IPS-NIHi11 (cell line): ENCODE measurements around the gene SNX21.
A peak's percentile ranks its signal among the peaks of the same experiment; 100 is the strongest.
"Not testable (repeated sequence)": the region's sequence is repeated elsewhere in the genome, so short reads cannot be mapped to it uniquely, and the experiment has no call there.

Experiments
- DNase-seq: peaks from one replicate; pipeline ENCODE4 v3.0.0; 2012; ENCODE audit warnings: mixed read lengths, low spot score

The SNX21 gene

GRCh38 chr20:45833030-45833882, at the start of gene SNX21:
Gene SNX21 (plus strand): TSS chr20:45833799. CDS start chr20:45833920, 121 bp downstream.
- peak; percentile 92 for DNase-seq

GRCh38 chr20:45788351-45788750, 45.2 kb upstream of the SNX21 start:
- DNase-seq = no peak

- DNase-seq = no peak
Observed at GRCh38 chr20:45792317-45793118, 41.1 kb upstream of the SNX21 start.

GRCh38 chr20:45796337-45797065, 37.1 kb upstream of the SNX21 start:
- DNase-seq = no peak

GRCh38 chr20:45797510-45797909, 36.1 kb upstream of the SNX21 start:
- DNase-seq = not testable (repeated sequence)

- DNase-seq = not testable (repeated sequence)
Observed at GRCh38 chr20:45797955-45798354, 35.6 kb upstream of the SNX21 start.

GRCh38 chr20:45798935-45799642, 34.5 kb upstream of the SNX21 start:
- DNase-seq = peak; percentile 78

GRCh38 chr20:45801851-45802250, 31.7 kb upstream of the SNX21 start:
- no peak for DNase-seq

- DNase-seq = no peak
Observed at GRCh38 chr20:45810191-45810970, 23.2 kb upstream of the SNX21 start.

GRCh38 chr20:45812157-45813005, 21.2 kb upstream of the SNX21 start, which contains the start of gene UBE2C:
Gene UBE2C (plus strand): TSS chr20:45812644. CDS start chr20:45812696, 52 bp downstream.
- peak; percentile 99 for DNase-seq

- no peak for DNase-seq
Observed at GRCh38 chr20:45813006-45813340, 20.6 kb upstream of the SNX21 start.

GRCh38 chr20:45813489-45813888, 20.1 kb upstream of the SNX21 start:
- DNase-seq = no peak

- DNase-seq = no peak
Observed at GRCh38 chr20:45814314-45814713, 19.3 kb upstream of the SNX21 start.

- no peak for DNase-seq
Observed at GRCh38 chr20:45816951-45817350, 16.6 kb upstream of the SNX21 start.

- no peak for DNase-seq
Observed at GRCh38 chr20:45817376-45818194, 16.0 kb upstream of the SNX21 start.

- DNase-seq = no peak
Observed at GRCh38 chr20:45818239-45818638, 15.4 kb upstream of the SNX21 start.

GRCh38 chr20:45819466-45819865, 14.1 kb upstream of the SNX21 start:
- no peak for DNase-seq

- no peak for DNase-seq
Observed at GRCh38 chr20:45821947-45822346, 11.7 kb upstream of the SNX21 start.

- DNase-seq = peak; percentile 29
Observed at GRCh38 chr20:45822857-45823256, 10.7 kb upstream of the SNX21 start.
